Glutamatergic neuron (in vitro differentiated cells): ENCODE data around the gene TTC16. TPM values are rescaled to one million over a fixed set of nuclear protein-coding genes. Genes with fewer than 3 reads are reported as not detected.

ENCODE experiments used
- DNase-seq: peaks from one replicate; pipeline ENCODE4 v3.0.0; 2022
- H3K27ac Mint-ChIP-seq: one replicate; pipeline ENCODE4 v1.8.0; 2020; ENCODE audit warnings: mild to moderate bottlenecking, mixed read lengths, inconsistent platforms; ENCODE audit not compliant: unreplicated experiment
- H3K27me3 Mint-ChIP-seq: one replicate; pipeline ENCODE4 v1.8.0; 2020; ENCODE audit warnings: mild to moderate bottlenecking, moderate library complexity, mixed read lengths, inconsistent platforms; ENCODE audit not compliant: unreplicated experiment
- H3K36me3 Mint-ChIP-seq: one replicate; pipeline ENCODE4 v1.8.0; 2020; ENCODE audit warnings: mild to moderate bottlenecking, mixed read lengths, inconsistent platforms; ENCODE audit not compliant: unreplicated experiment
- H3K4me1 Mint-ChIP-seq: one replicate; pipeline ENCODE4 v1.8.0; 2020; ENCODE audit warnings: mild to moderate bottlenecking, low read depth, mixed read lengths, inconsistent platforms; ENCODE audit not compliant: unreplicated experiment
- H3K4me3 Mint-ChIP-seq: one replicate; pipeline ENCODE4 v1.8.0; 2020; ENCODE audit warnings: mild to moderate bottlenecking, mixed read lengths, inconsistent platforms; ENCODE audit not compliant: unreplicated experiment
- H3K9me3 Mint-ChIP-seq: one replicate; pipeline ENCODE4 v1.8.0; 2020; ENCODE audit warnings: mild to moderate bottlenecking, moderate library complexity, mixed read lengths, inconsistent platforms; ENCODE audit not compliant: unreplicated experiment
- total RNA-seq: library from RNA; stranded (reverse); fragmentation: NEBNext Ultra II Directional; extraction: Animal tissue kit (Norgen Biotek cat#: 25700); gene quantifications from one replicate; pipeline ENCODE4 v1.2.1, GENCODE V29; 2021; ENCODE audit not compliant: unreplicated experiment
- TF ChIP-seq, protein P1 (sequence below): fragments of 200-600 bp; sonication (generic); IDR thresholded peaks from one replicate; pipeline ENCODE4 v1.5.0; 2021; ENCODE audit not compliant: partially characterized antibody, unreplicated experiment

The TTC16 gene
- total RNA-seq, 1 donor from 2014 or later, result not detected

GRCh38 chr9:127720031-127720864 lies 4.4 kb downstream of the TTC16 start:
- no peak for DNase-seq
- peaks cover 7% of the 10 kb centered on the region for H3K27me3 Mint-ChIP-seq
- H3K4me1 Mint-ChIP-seq, result peaks cover 2% of the 10 kb centered on the region
- no peak overlapping the region for H3K27ac Mint-ChIP-seq
- no peak overlapping the region for H3K4me3 Mint-ChIP-seq
- H3K9me3 Mint-ChIP-seq, result peaks cover 7% of the 10 kb centered on the region
- no peaks in the 10 kb centered on the region for H3K36me3 Mint-ChIP-seq
- TF ChIP-seq, protein P1, sequence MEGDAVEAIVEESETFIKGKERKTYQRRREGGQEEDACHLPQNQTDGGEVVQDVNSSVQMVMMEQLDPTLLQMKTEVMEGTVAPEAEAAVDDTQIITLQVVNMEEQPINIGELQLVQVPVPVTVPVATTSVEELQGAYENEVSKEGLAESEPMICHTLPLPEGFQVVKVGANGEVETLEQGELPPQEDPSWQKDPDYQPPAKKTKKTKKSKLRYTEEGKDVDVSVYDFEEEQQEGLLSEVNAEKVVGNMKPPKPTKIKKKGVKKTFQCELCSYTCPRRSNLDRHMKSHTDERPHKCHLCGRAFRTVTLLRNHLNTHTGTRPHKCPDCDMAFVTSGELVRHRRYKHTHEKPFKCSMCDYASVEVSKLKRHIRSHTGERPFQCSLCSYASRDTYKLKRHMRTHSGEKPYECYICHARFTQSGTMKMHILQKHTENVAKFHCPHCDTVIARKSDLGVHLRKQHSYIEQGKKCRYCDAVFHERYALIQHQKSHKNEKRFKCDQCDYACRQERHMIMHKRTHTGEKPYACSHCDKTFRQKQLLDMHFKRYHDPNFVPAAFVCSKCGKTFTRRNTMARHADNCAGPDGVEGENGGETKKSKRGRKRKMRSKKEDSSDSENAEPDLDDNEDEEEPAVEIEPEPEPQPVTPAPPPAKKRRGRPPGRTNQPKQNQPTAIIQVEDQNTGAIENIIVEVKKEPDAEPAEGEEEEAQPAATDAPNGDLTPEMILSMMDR, result no peak

DNA sequence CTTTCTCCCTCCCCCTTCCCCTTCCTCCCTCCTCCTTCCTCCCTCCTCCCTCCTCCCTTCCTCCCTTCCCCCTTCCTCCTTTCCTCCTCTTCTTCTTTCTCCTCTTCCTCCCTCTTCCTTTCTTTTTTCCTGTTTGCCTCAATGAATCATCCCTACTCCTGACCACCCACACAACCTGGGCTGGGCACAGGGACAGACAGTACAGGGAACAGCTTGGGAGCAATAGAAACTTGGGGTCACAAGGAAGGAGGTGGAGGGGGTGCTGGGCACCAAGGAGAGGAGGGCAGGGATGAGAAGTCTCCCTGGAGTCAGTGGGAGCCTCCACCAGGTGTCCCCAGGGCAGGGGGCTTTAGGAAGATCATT lies 5.0 kb downstream of the TTC16 start:
- no peak for DNase-seq
- Mint-ChIP-seq H3K4me1 (peaks cover 2% of the 10 kb centered on the region), H3K27ac (no peak overlapping the region), H3K9me3 (peaks cover 5% of the 10 kb centered on the region), H3K36me3 (no peaks in the 10 kb centered on the region), H3K27me3 (peaks cover 6% of the 10 kb centered on the region), H3K4me3 (no peak overlapping the region)
- TF ChIP-seq, protein P1, result no peak

- DNase-seq, result no peak
- Mint-ChIP-seq H3K27me3 (peaks cover 6% of the 10 kb centered on the region), H3K4me1 (no peaks in the 10 kb centered on the region), H3K9me3 (peaks cover 1% of the 10 kb centered on the region), H3K4me3 (no peak overlapping the region), H3K27ac (no peak overlapping the region), H3K36me3 (no peaks in the 10 kb centered on the region)
- TF ChIP-seq, protein P1, result no peak
Measured at GRCh38 chr9:127721391-127721821, 5.5 kb downstream of the TTC16 start.

- Mint-ChIP-seq H3K9me3 (peaks cover 1% of the 10 kb centered on the region), H3K4me3 (no peak overlapping the region), H3K4me1 (peaks cover 1% of the 10 kb centered on the region), H3K27ac (no peak overlapping the region), H3K36me3 (no peaks in the 10 kb centered on the region), H3K27me3 (peaks cover 6% of the 10 kb centered on the region)
- TF ChIP-seq, protein P1, result no peak
- no peak for DNase-seq
Measured at GRCh38 chr9:127722055-127722745, 6.3 kb downstream of the TTC16 start.

GRCh38 chr9:127723013-127723412 lies 7.1 kb downstream of the TTC16 start:
- TF ChIP-seq, protein P1, result no peak
- H3K9me3 Mint-ChIP-seq, result peaks cover 1% of the 10 kb centered on the region
- no peaks in the 10 kb centered on the region for H3K36me3 Mint-ChIP-seq
- H3K4me1 Mint-ChIP-seq, result peaks cover 2% of the 10 kb centered on the region
- DNase-seq, result no peak
- no peak overlapping the region for H3K4me3 Mint-ChIP-seq
- H3K27ac Mint-ChIP-seq, result no peak overlapping the region
- H3K27me3 Mint-ChIP-seq, result peaks cover 6% of the 10 kb centered on the region
